ENCODE data around the gene ATP1B2. TPM values are rescaled to one million over a fixed set of nuclear protein-coding genes. Genes with fewer than 3 reads are reported as not detected.

The ATP1B2 gene
- polyA plus RNA-seq, 1 of the 3 experiments (the other 2 are of a cell fraction), result 0.05 TPM

DNA sequence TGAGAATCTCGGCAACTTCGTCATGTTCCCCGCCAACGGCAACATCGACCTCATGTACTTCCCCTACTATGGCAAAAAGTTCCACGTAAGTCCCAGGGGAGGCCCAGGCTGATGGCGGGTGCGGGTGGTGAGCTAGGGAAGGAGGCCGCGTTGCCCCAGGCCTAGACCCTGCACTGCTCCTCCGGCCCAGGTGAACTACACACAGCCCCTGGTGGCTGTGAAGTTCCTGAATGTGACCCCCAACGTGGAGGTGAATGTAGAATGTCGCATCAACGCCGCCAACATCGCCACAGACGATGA is 4.8 kb downstream of the ATP1B2 start:
- Histone ChIP-seq H2AFZ (ENCODE audit: low read depth) (no peak overlapping the region), H3K4me2 (no peak overlapping the region), H3F3A (replicated peaks; ENCODE audit: insufficient read depth) (peaks cover 4% of the 10 kb centered on the region), H3K36me3 (replicated peaks in 1 of 2; ENCODE audit: control insufficient read depth in 1 of 2, insufficient read depth in 2 of 2, low read length in 1 of 2) (no peaks in the 10 kb centered on the region), H3K9me3 (no peaks in the 10 kb centered on the region), H3K9ac (no peak overlapping the region), H3K79me2 (ENCODE audit: insufficient read depth) (no peaks in the 10 kb centered on the region), H3K27ac (ENCODE audit: low read depth in 2 of 2, low read length in 1 of 2) (no peak overlapping the region), H3K27me3 (ENCODE audit: insufficient read depth) (peaks cover 22% of the 10 kb centered on the region), H3K9me2 (no peaks in the 10 kb centered on the region), H4K20me1 (ENCODE audit: insufficient read depth) (no peaks in the 10 kb centered on the region), H3K4me1 (ENCODE audit: control insufficient read depth in 1 of 2, insufficient read depth in 2 of 2, low read depth in 1 of 2, low read length in 1 of 2) (peaks cover 0 to 3% of the 10 kb centered on the region in 2 experiments; a peak in 1 of 4 replicates), H3K4me3 (ENCODE audit: low read depth in 2 of 2, low read length in 1 of 2) (no peak overlapping the region)
- no peak for DNase-seq
- ChIA-PET POLR2A (no interaction called here), CTCF (interaction anchor here (1.5 to 6.5 kb wide), 3 partner anchors 15 to 32 kb away, joined by 3 to 55 read pairs (median 9); partner anchors contain the start of genes TP53 and WRAP53)
- 89% methylated on average over 15 of the region's 17 CpGs for WGBS (ENCODE audit: low lambda C conversion rate)
- no peak for TF ChIP-seq RCOR1 (IDR thresholded peaks at IDR 0.05; ENCODE audit: low read length)

DNA sequence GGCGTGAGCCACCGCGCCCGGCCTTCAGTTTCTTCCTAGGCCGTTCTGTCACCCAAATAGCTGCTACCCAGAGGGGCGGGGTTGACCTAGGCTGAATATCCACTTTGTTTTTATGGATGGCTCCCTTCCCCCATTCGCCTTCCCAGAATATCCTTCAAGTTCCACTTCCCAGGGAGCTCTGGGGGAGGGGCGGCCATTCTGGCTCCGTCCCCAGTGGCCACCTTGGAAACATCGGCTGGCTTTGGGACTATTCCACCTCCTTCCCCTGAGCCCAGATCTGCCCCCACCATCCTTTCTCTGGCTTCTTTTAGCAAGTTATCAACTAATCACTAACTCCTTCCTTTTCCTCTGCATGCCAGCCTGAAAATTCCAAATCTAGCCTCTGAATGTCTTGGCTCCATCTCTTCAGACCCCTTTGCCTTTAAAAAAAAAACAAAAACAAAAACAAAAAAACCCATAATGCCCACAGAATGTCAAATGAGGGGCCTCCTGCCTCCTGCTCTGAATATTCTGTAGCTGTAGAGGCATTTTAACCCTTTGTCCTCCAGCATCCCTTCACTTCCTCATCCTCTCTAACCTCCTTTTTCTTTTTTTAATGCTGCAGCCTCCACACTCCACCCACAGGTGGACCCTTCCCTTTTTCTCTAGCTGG is 6.4 kb downstream of the ATP1B2 start:
- WGBS (ENCODE audit: low lambda C conversion rate), result 82% methylated on average over 10 of the region's 10 CpGs
- H3K4me3 ChIP-seq (ENCODE audit: low read depth in 2 of 2, low read length in 1 of 2), result no peak overlapping the region
- CTCF ChIA-PET, result interaction anchor here (0.6 to 2.9 kb wide), 4 partner anchors 9 to 51 kb away, joined by 3 to 11 read pairs (median 4); partner anchors contain the start of gene TP53
- peaks cover 7% of the 10 kb centered on the region for H3K27me3 ChIP-seq (ENCODE audit: insufficient read depth)
- H2AFZ ChIP-seq (ENCODE audit: low read depth), result no peak overlapping the region
- H3K79me2 ChIP-seq (ENCODE audit: insufficient read depth), result no peaks in the 10 kb centered on the region
- H4K20me1 ChIP-seq (ENCODE audit: insufficient read depth), result no peaks in the 10 kb centered on the region
- POLR2A ChIA-PET, result interaction anchor here (0.8 kb wide), 1 partner anchor 29 kb away, joined by 4 read pairs; no protein-coding TSS in a partner anchor
- no peak for TF ChIP-seq TEAD4 (IDR thresholded peaks at IDR 0.05; ENCODE audit: borderline replicate concordance, insufficient read depth)
- TF ChIP-seq CHD2 (IDR thresholded peaks at IDR 0.05; ENCODE audit: low read length, partially characterized antibody), result no peak
- TF ChIP-seq GATA2 (CRISPR knock-in tag; IDR thresholded peaks at IDR 0.05), result no peak
- peak; percentile 20 for DNase-seq
- no peak overlapping the region for H3K27ac ChIP-seq (ENCODE audit: low read depth in 2 of 2, low read length in 1 of 2)
- H3K9ac ChIP-seq, result no peak overlapping the region
- H3F3A ChIP-seq (replicated peaks; ENCODE audit: insufficient read depth), result peaks cover 4% of the 10 kb centered on the region
- no peaks in the 10 kb centered on the region for H3K4me1 ChIP-seq (ENCODE audit: control insufficient read depth in 1 of 2, insufficient read depth in 2 of 2, low read depth in 1 of 2, low read length in 1 of 2)
- H3K9me2 ChIP-seq, result no peaks in the 10 kb centered on the region
- H3K36me3 ChIP-seq (replicated peaks in 1 of 2; ENCODE audit: control insufficient read depth in 1 of 2, insufficient read depth in 2 of 2, low read length in 1 of 2), result no peaks in the 10 kb centered on the region
- no peaks in the 10 kb centered on the region for H3K9me3 ChIP-seq
- H3K4me2 ChIP-seq, result no peak overlapping the region

DNA sequence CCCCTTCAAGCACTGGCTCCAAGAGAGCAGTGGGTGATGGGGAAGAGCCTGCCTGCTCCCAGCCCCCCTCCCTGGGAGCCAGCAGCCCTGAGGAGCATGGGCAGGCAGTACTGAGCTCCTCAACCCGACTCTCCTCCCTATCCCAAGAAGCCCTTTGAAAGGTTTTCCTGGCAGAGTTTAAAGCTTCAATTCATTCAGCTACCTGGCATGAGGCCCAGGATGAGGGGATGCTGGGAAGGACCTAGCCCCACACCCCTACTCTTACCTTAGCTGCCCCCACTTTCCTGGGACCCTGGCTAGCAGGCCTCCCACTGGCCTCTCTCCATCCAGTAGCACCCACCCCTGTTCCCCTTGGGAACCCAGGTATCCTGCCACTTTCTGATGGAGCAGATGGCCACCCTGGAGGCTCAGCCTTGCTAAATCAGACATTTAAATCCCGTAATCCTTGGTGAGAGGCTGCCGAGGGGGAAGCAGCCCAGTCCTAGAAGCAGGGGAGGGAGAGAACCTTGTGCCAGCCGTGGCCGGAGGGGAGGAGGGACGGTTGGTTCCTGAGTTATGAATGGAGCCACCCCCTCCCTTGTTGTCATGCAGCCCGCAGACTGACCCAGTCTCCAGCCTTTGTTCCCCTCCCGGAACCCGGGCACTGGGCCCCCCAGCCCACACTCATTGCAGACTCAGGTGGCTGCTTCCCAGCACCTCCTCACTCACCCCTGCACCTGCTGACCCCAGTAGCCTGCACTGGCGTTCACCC is 17.1 kb downstream of the ATP1B2 start:
- Histone ChIP-seq H3K9me3 (no peaks in the 10 kb centered on the region), H3K79me2 (ENCODE audit: insufficient read depth) (no peaks in the 10 kb centered on the region), H3F3A (replicated peaks; ENCODE audit: insufficient read depth) (peaks cover 5% of the 10 kb centered on the region), H3K27ac (ENCODE audit: low read depth in 2 of 2, low read length in 1 of 2) (no peak overlapping the region), H3K27me3 (ENCODE audit: insufficient read depth) (no peaks in the 10 kb centered on the region), H3K36me3 (replicated peaks in 1 of 2; ENCODE audit: control insufficient read depth in 1 of 2, insufficient read depth in 2 of 2, low read length in 1 of 2) (peaks cover 23 to 25% of the 10 kb centered on the region in 2 experiments), H3K9ac (no peak overlapping the region), H3K9me2 (no peaks in the 10 kb centered on the region), H2AFZ (ENCODE audit: low read depth) (no peak overlapping the region), H3K4me3 (ENCODE audit: low read depth in 2 of 2, low read length in 1 of 2) (no peak overlapping the region), H3K4me1 (ENCODE audit: control insufficient read depth in 1 of 2, insufficient read depth in 2 of 2, low read depth in 1 of 2, low read length in 1 of 2) (no peaks in the 10 kb centered on the region), H3K4me2 (no peak overlapping the region), H4K20me1 (ENCODE audit: insufficient read depth) (no peaks in the 10 kb centered on the region)
- ChIA-PET CTCF (interaction anchor here (0.7 to 1.1 kb wide), 2 partner anchors 9 to 262 kb away, joined by 3 read pairs; no protein-coding TSS in a partner anchor), POLR2A (interaction anchor here (0.6 to 1.0 kb wide), 4 partner anchors 11 to 305 kb away, joined by 3 to 4 read pairs (median 3); no protein-coding TSS in a partner anchor)
- 95% methylated on average over 8 of the region's 10 CpGs for WGBS (ENCODE audit: low lambda C conversion rate)
- no peak for DNase-seq
- TF ChIP-seq NRF1 (IDR thresholded peaks at IDR 0.05; ENCODE audit: low read depth, low read length), result no peak
- no peak for TF ChIP-seq FOSL2 (IDR thresholded peaks at IDR 0.05; ENCODE audit: borderline replicate concordance, low read depth)
- TF ChIP-seq RFX5 (IDR thresholded peaks at IDR 0.05; ENCODE audit: low read length), result no peak
- TF ChIP-seq, protein P1, sequence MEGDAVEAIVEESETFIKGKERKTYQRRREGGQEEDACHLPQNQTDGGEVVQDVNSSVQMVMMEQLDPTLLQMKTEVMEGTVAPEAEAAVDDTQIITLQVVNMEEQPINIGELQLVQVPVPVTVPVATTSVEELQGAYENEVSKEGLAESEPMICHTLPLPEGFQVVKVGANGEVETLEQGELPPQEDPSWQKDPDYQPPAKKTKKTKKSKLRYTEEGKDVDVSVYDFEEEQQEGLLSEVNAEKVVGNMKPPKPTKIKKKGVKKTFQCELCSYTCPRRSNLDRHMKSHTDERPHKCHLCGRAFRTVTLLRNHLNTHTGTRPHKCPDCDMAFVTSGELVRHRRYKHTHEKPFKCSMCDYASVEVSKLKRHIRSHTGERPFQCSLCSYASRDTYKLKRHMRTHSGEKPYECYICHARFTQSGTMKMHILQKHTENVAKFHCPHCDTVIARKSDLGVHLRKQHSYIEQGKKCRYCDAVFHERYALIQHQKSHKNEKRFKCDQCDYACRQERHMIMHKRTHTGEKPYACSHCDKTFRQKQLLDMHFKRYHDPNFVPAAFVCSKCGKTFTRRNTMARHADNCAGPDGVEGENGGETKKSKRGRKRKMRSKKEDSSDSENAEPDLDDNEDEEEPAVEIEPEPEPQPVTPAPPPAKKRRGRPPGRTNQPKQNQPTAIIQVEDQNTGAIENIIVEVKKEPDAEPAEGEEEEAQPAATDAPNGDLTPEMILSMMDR (IDR thresholded peaks at IDR 0.05), result no peak
- TF ChIP-seq TAF1 (IDR thresholded peaks at IDR 0.05; ENCODE audit: borderline replicate concordance, low read depth, low read length), result no peak
- no peak for TF ChIP-seq CHD2 (IDR thresholded peaks at IDR 0.05; ENCODE audit: low read length, partially characterized antibody)
- TF ChIP-seq, protein P2, sequence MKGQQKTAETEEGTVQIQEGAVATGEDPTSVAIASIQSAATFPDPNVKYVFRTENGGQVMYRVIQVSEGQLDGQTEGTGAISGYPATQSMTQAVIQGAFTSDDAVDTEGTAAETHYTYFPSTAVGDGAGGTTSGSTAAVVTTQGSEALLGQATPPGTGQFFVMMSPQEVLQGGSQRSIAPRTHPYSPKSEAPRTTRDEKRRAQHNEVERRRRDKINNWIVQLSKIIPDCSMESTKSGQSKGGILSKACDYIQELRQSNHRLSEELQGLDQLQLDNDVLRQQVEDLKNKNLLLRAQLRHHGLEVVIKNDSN (IDR thresholded peaks at IDR 0.05; ENCODE audit: borderline replicate concordance, low read depth), result no peak
- TF ChIP-seq, protein P3, sequence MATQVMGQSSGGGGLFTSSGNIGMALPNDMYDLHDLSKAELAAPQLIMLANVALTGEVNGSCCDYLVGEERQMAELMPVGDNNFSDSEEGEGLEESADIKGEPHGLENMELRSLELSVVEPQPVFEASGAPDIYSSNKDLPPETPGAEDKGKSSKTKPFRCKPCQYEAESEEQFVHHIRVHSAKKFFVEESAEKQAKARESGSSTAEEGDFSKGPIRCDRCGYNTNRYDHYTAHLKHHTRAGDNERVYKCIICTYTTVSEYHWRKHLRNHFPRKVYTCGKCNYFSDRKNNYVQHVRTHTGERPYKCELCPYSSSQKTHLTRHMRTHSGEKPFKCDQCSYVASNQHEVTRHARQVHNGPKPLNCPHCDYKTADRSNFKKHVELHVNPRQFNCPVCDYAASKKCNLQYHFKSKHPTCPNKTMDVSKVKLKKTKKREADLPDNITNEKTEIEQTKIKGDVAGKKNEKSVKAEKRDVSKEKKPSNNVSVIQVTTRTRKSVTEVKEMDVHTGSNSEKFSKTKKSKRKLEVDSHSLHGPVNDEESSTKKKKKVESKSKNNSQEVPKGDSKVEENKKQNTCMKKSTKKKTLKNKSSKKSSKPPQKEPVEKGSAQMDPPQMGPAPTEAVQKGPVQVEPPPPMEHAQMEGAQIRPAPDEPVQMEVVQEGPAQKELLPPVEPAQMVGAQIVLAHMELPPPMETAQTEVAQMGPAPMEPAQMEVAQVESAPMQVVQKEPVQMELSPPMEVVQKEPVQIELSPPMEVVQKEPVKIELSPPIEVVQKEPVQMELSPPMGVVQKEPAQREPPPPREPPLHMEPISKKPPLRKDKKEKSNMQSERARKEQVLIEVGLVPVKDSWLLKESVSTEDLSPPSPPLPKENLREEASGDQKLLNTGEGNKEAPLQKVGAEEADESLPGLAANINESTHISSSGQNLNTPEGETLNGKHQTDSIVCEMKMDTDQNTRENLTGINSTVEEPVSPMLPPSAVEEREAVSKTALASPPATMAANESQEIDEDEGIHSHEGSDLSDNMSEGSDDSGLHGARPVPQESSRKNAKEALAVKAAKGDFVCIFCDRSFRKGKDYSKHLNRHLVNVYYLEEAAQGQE (IDR thresholded peaks at IDR 0.05; ENCODE audit: low read depth, low read length), result no peak
- no peak for TF ChIP-seq SMC3 (IDR thresholded peaks at IDR 0.05; ENCODE audit: low read depth, low read length)
- TF ChIP-seq TEAD4 (IDR thresholded peaks at IDR 0.05; ENCODE audit: borderline replicate concordance, insufficient read depth), result no peak
